A673 (cell line): ENCODE results near the gene ADAM10.

Experiments
- EZH2 ChIP-seq: fragments of 200-600 bp; sonication (generic); IDR thresholded peaks from 2 replicates; pipeline ENCODE4 v1.6.1; 2017; ENCODE audit warnings: borderline replicate concordance, low read depth, mild to moderate bottlenecking, mixed read lengths, antibody characterized with exemption, low read length; ENCODE audit not compliant: poor library complexity, severe bottlenecking
- TF ChIP-seq, protein P1 (sequence below): fragments of 300-800, 200-600 bp; sonication (generic); conservative IDR thresholded peaks from 2 replicates; pipeline ENCODE4 v1.5.1; 2017; ENCODE audit warnings: low read depth, mild to moderate bottlenecking, antibody characterized with exemption, low read length, moderate library complexity, mixed read lengths

DNA sequence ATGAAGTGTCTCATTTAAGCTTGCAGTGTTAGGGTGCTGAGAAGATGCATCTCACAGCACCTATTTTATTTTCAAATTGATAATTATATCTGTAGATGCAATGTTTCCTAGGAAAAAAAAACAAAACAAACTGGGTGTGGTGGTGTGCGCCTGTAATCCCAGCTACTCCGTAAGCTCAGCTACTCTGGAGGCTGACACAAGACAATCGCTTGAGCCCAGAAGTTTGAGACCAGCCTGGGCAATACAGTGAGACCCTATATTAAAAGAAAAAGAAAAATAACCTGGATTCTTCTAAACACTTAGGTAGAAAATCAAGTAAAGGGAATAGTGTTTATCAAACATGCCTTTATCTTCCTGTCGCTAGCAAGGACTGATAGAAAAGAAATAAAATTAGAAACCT lies 23.5 kb upstream of the ADAM10 start:
- TF ChIP-seq, protein P1, sequence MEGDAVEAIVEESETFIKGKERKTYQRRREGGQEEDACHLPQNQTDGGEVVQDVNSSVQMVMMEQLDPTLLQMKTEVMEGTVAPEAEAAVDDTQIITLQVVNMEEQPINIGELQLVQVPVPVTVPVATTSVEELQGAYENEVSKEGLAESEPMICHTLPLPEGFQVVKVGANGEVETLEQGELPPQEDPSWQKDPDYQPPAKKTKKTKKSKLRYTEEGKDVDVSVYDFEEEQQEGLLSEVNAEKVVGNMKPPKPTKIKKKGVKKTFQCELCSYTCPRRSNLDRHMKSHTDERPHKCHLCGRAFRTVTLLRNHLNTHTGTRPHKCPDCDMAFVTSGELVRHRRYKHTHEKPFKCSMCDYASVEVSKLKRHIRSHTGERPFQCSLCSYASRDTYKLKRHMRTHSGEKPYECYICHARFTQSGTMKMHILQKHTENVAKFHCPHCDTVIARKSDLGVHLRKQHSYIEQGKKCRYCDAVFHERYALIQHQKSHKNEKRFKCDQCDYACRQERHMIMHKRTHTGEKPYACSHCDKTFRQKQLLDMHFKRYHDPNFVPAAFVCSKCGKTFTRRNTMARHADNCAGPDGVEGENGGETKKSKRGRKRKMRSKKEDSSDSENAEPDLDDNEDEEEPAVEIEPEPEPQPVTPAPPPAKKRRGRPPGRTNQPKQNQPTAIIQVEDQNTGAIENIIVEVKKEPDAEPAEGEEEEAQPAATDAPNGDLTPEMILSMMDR, result no peak
- no peak for TF ChIP-seq EZH2
